GM19463 (cell line): ENCODE data around the gene GOLGA6L7.
"Not testable (repeated sequence)": the region's sequence is repeated elsewhere in the genome, so short reads cannot be mapped to it uniquely, and the experiment has no call there.

Source experiments
- ATAC-seq: cut with Tn5 transposase; IDR thresholded peaks from one replicate; pipeline ENCODE4 v1.9.1; 2021; ENCODE audit warnings: mild to moderate bottlenecking, moderate library complexity; ENCODE audit not compliant: unreplicated experiment

GOLGA6L7 gene

DNA sequence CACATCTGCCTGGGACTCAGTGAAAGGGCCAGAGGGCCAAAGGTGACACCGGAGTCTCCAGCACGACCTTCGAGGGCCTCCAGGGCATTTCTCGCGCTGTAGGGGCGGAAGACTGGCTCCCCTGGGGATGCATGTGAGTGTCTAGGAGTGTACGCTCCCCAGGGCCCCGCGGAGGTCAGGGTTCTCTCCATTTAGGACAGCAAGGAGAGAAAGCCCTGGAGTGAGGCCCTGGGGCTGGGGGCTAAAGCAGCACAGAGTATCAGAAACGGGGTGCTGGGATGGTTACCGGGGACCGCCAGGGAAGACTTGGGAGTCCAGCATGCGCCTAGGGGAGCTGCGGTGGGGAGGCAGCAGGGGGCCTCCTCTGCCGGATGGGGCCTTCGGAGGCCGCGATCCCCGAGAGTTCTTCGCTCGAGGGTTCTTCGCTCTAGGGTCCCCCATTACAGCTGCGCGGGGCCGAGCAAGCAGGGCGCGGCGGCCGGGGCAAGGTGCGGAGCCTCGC is 36.7 kb upstream of the GOLGA6L7 start:
- no peak for ATAC-seq

DNA sequence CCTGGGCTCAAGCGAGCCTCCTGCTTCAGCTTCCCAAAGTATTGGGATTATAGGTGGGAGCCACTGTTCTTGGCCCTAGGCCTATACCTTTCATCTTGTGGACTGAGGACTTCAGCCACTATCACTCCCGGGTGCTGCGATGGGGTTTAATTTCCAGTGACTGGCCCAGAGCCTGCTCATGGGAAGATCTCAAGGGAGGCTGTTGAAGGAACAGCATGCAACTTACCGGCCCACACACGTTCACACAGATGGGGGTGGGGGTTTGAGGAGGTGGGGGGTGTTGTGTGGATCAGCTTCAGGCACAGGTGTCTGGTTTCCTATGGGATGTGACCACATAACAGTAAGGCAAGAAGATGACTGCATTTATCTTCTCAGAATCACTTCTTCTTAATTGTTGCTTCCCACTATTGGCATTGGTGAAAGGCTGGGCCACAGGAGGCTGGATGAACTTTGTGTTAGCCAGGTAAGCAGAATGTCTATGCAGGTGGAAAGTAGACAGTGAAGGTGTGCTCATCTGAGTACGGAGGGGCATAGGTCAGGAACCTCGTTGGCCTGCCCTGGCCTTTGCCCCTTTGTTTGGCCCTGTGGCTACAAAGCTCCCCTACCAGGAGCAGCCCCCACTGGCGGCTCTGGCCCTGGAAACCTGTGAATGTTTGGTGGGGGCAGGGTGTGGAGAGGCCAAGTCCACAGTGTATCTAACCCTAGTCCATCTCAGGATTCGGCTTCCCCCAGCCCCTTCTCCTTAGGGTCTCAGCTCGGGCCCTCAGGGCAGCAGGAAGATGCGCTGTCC is 35.9 kb upstream of the GOLGA6L7 start:
- no peak for ATAC-seq

- ATAC-seq, result no peak
Measured at GRCh38 chr15:28881600-28881999, 33.2 kb upstream of the GOLGA6L7 start.

- no peak for ATAC-seq
Measured at GRCh38 chr15:28881170-28881569, 32.7 kb upstream of the GOLGA6L7 start.

- ATAC-seq, result no peak
Measured at GRCh38 chr15:28880680-28881079, 32.2 kb upstream of the GOLGA6L7 start.

GRCh38 chr15:28879551-28879950 is 31.1 kb upstream of the GOLGA6L7 start:
- no peak for ATAC-seq

DNA sequence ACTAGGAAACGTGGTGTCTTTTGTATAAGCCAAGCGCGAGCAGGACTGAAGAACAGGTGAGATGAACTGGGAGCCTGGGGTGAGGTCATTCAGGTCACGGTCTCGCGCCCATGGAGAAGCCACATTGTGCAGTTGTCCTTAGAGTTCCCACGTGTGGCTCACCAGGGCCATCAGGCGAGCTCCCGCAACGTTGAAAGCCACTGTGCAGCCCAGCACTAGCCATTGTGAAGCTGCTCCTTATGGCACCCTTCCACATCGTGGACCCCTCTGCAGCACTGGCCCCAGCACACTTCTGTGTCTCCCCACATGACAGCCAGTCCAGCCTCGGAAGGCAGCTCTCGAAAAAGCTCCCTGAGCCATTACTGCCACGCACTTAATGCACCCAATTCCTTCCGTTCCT is 29.8 kb upstream of the GOLGA6L7 start:
- ATAC-seq, result no peak

DNA sequence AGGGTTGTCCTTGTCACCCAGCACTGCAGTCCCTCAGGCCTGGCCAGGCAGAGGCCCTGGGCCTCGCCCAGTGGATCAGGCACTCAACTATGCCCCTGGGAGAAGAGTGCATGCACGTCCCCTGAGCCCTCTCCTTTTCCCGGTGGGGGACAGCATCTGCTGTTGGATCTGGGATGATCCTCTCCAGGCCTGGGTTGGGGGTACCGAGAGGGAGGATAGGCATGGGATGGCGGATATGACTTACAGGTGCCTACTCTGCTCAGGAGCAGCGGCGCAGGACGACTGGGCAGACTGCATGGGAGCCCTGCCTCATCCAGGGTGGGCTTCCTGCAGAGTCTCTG is 28.4 kb upstream of the GOLGA6L7 start:
- no peak for ATAC-seq

GRCh38 chr15:28876131-28876844 is 27.8 kb upstream of the GOLGA6L7 start:
- no peak for ATAC-seq

GRCh38 chr15:28875461-28876000 is 27.1 kb upstream of the GOLGA6L7 start:
- ATAC-seq, result no peak

GRCh38 chr15:28873585-28874190 is 25.2 kb upstream of the GOLGA6L7 start:
- no peak for ATAC-seq

DNA sequence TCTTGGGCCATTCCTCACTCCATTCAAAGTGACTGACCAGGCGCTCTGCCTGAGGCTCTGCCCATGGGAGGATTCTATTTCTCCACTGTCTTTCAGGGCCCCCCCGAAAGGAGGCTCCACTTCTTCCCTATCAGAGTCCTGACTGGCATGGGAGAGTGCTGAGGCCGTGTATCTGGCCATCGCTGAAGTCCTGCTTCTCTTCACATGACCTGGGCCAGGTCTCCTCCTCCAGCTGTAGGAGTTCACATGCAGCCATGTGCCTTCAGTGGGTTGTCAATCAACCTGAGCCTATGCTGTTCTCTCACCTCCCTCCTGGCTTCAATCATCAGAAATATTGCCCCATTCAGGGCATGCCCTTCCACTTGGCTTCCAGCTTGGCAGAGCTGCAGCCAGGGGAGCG is 24.6 kb upstream of the GOLGA6L7 start:
- no peak for ATAC-seq

GRCh38 chr15:28871168-28871567 is 22.7 kb upstream of the GOLGA6L7 start:
- no peak for ATAC-seq

GRCh38 chr15:28868744-28869345 is 20.4 kb upstream of the GOLGA6L7 start:
- ATAC-seq, result no peak

DNA sequence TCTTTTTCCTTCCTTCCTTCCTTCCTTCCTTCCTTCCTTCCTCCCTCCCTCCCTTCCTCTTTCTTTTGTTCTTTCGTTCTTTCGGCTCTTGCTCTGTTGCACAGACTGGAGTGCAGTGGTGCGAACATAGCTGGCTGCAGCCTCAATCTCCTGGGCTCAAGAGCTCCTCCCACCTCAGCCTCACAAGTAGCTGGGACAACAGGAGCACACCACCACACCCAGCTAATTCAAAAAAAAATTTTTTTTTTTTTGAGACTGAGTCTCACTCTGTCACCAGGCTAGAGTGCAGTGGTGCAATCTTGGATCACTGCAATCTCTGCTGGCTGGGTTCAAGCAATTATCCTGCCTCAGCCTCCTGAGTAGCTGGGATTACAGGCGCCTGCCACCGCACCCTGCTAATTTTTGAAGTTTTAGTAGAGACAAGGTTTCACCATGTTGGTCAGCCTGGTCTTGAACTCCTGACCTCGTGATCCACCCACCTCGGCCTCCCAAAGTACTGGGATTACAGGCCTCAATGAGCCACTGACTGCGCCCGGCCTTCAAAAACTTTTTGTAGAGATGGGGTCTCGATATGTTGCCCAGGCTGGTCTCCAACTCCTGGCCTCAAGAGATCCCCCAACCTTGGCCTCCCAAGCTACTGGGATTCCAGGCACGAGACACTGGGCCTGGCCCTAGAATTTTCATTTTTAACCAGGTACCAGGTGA is 13.3 kb upstream of the GOLGA6L7 start:
- ATAC-seq, result not testable (repeated sequence)

DNA sequence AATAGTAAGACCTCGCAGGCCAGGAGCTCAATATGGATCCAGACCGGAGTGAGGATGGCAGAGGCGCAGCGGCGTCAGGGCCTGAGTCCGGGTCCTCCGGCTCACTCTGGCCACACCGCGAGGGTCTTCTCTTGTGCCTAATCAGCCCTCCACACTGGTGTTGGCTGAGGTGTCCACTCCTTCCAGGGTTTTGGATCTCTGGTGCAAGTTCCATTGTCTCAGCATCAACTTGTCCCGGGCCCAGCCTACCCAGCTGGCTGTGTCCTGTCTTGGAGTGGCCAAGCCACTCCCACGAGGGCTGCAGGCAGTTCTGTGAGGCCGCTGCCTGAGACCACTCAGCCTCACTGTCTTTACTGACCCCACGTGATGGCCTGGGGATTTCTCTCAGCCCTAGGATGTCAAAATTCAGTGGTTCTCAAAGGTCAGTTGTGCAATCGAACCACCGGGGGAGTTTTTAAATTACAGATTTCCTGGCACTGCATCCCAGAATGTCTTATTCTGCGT is 12.6 kb upstream of the GOLGA6L7 start:
- ATAC-seq, result no peak

DNA sequence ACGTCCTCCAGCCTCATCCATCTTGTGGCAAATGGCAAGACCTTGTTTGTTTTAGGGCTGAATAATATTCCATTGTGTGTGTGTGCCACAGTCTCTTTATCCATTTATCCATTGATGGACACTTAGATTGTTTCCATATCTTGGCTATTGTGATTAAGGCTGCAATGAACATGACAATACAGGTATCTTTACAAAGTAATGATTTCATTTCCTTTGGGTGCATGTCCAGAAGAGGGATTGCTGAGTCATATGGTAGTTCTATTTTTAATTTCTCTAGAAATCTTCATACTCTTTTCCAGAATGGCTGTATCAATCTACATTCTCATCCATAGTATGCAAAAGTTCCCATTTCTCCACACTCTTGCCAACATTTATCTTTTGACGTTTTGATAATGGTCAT is 6.1 kb upstream of the GOLGA6L7 start:
- ATAC-seq, result not testable (repeated sequence)

- not testable (repeated sequence) for ATAC-seq
Measured at GRCh38 chr15:28853654-28854053, 5.2 kb upstream of the GOLGA6L7 start.

GRCh38 chr15:28849766-28850165 is 1.3 kb upstream of the GOLGA6L7 start:
- ATAC-seq, result not testable (repeated sequence)

DNA sequence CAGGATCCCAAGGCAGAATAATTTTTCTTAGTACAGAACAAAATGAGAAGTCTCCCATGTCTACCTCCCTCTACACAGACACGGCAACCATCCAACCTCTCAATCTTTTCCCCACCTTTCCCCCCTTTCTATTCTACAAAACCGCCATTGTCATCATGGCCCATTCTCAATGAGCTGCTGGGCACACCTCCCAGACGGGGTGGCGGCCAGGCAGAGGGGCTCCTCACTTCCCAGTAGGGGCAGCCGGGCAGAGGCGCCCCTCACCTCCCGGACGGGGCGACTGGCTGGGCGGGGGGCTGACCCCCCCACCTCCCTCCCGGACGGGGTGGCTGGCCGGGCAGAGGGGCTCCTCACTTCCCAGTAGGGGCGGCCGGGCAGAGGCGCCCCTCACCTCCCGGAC is 827 bp upstream of the GOLGA6L7 start:
- not testable (repeated sequence) for ATAC-seq
